GM12872 (cell line): Measurements from ENCODE around the gene PIK3CB.

Experiments used
- CTCF ChIP-seq: IDR thresholded peaks from 3 replicates; pipeline ENCODE4 v1.5.1; 2011; ENCODE audit warnings: low read depth, mild to moderate bottlenecking, low read length, moderate library complexity; ENCODE audit not compliant: insufficient read depth

The PIK3CB gene

GRCh38 chr3:138774529-138775253, 60.0 kb downstream of the PIK3CB start:
- TF ChIP-seq CTCF: no peak

- no peak for TF ChIP-seq CTCF
Observed at GRCh38 chr3:138771585-138771984, 63.1 kb downstream of the PIK3CB start.

- no peak for TF ChIP-seq CTCF
Observed at GRCh38 chr3:138769616-138770015, 65.1 kb downstream of the PIK3CB start.

- no peak for TF ChIP-seq CTCF
Observed at GRCh38 chr3:138768946-138769345, 65.8 kb downstream of the PIK3CB start.

GRCh38 chr3:138768125-138768524, 66.6 kb downstream of the PIK3CB start:
- TF ChIP-seq CTCF: no peak

- TF ChIP-seq CTCF: no peak
Observed at GRCh38 chr3:138767498-138768104, 67.1 kb downstream of the PIK3CB start.

- no peak for TF ChIP-seq CTCF
Observed at GRCh38 chr3:138761002-138761401, 73.7 kb downstream of the PIK3CB start.
